DMS114 treated with DMSO at 0.1 percent for 48 hours (cell line): ENCODE results near the gene TOR4A.
A peak's percentile ranks its signal among the peaks of the same experiment; 100 is the strongest.
"Not testable (repeated sequence)": the region's sequence is repeated elsewhere in the genome, so short reads cannot be mapped to it uniquely, and the experiment has no call there.

Experiments
- DNase-seq: peaks from one replicate; lab custom pipeline; 2025; ENCODE audit not compliant: unreplicated experiment; lab: John Stamatoyannopoulos, UW

TOR4A gene

GRCh38 chr9:137315581-137316011, 38.1 kb downstream of the TOR4A start:
- no peak for DNase-seq

GRCh38 chr9:137316012-137316981, 38.8 kb downstream of the TOR4A start:
- no peak for DNase-seq

GRCh38 chr9:137317021-137317717, 39.6 kb downstream of the TOR4A start:
- DNase-seq = no peak

GRCh38 chr9:137317718-137318511, 40.4 kb downstream of the TOR4A start:
- DNase-seq = no peak

GRCh38 chr9:137318602-137319001, 41.1 kb downstream of the TOR4A start:
- no peak for DNase-seq

GRCh38 chr9:137319011-137319738, 41.6 kb downstream of the TOR4A start:
- DNase-seq = peak; percentile 41

- no peak for DNase-seq
These were observed 42.4 kb downstream of the TOR4A start for GRCh38 chr9:137319739-137320551.

GRCh38 chr9:137320555-137321384, 43.2 kb downstream of the TOR4A start:
- DNase-seq = no peak

- no peak for DNase-seq
These were observed 44.3 kb downstream of the TOR4A start for GRCh38 chr9:137321726-137322361.

- DNase-seq = no peak
These were observed 46.2 kb downstream of the TOR4A start for GRCh38 chr9:137323531-137324331.

GRCh38 chr9:137325124-137325523, 47.6 kb downstream of the TOR4A start:
- DNase-seq = no peak

- no peak for DNase-seq
These were observed 48.3 kb downstream of the TOR4A start for GRCh38 chr9:137325799-137326198.

GRCh38 chr9:137326445-137327065, 49.0 kb downstream of the TOR4A start:
- DNase-seq = no peak

GRCh38 chr9:137327641-137328550, 50.4 kb downstream of the TOR4A start:
- DNase-seq = not testable (repeated sequence)

- DNase-seq = not testable (repeated sequence)
These were observed 52.1 kb downstream of the TOR4A start for GRCh38 chr9:137329590-137329989.

GRCh38 chr9:137330689-137331088, 53.2 kb downstream of the TOR4A start:
- DNase-seq = no peak
